SU-DHL-6 (cell line): ENCODE results near the gene APOB.

Source experiments
- H2AFZ ChIP-seq: fragments of 200-600 bp; sonication (generic); 2 replicates; pipeline ENCODE4 v1.6.1; 2014; ENCODE audit warnings: low read depth, mild to moderate bottlenecking, moderate library complexity, mixed read lengths, antibody characterized with exemption, low read length; ENCODE audit not compliant: severe bottlenecking
- H3F3A ChIP-seq: fragments of 200-600 bp; shearing (Covaris generic); 2 replicates; pipeline ENCODE4 v1.6.0; 2016; ENCODE audit warnings: antibody characterized with exemption, mild to moderate bottlenecking; ENCODE audit not compliant: insufficient read depth
- H3K27ac ChIP-seq: fragments of 200-600 bp; sonication (generic); 2 replicates; pipeline ENCODE4 v1.5.1; 2016; ENCODE audit warnings: low read depth, mild to moderate bottlenecking, low read length, moderate library complexity, mixed read lengths
- H3K27me3 ChIP-seq: fragments of 200-600 bp; sonication (generic), shearing (Covaris generic); 2 replicates; pipeline ENCODE4 v1.6.0; 2014; ENCODE audit warnings: mild to moderate bottlenecking, low read length
- H3K36me3 ChIP-seq: fragments of 200-600 bp; sonication (generic); 2 replicates; pipeline ENCODE4 v1.6.1; 2014; ENCODE audit warnings: mild to moderate bottlenecking, low read length, mixed read lengths
- H3K4me2 ChIP-seq: fragments of 300-600, 200-600 bp; shearing (Covaris generic), sonication (generic); 2 replicates; pipeline ENCODE4 v1.6.0; 2014; ENCODE audit warnings: low read length, low read depth, mild to moderate bottlenecking; ENCODE audit not compliant: poor library complexity, severe bottlenecking
- H3K4me3 ChIP-seq: fragments of 200-600 bp; sonication (generic); 2 replicates; pipeline ENCODE4 v1.5.1; 2014; ENCODE audit warnings: antibody characterized with exemption, low read length, mild to moderate bottlenecking, mixed read lengths; ENCODE audit not compliant: insufficient read depth, poor library complexity, severe bottlenecking
- H3K79me2 ChIP-seq: fragments of 200-600 bp; sonication (generic); 2 replicates; pipeline ENCODE4 v1.6.1; 2014; ENCODE audit warnings: mild to moderate bottlenecking, low read length, moderate library complexity; ENCODE audit not compliant: insufficient read depth
- H3K9ac ChIP-seq: fragments of 200-600 bp; sonication (generic); 2 replicates; pipeline ENCODE4 v1.7.0; 2014; ENCODE audit warnings: mild to moderate bottlenecking, low read length
- H3K9me2 ChIP-seq: fragments of 200-600 bp; sonication (generic); replicated peaks from 2 replicates; pipeline ENCODE4 v1.6.1; 2014; ENCODE audit warnings: low read length; ENCODE audit not compliant: insufficient read depth
- H3K9me3 ChIP-seq: fragments of 200-600 bp; sonication (generic); 2 replicates; pipeline ENCODE4 v1.6.1; 2014; ENCODE audit warnings: low read length, mixed read lengths; ENCODE audit not compliant: insufficient read depth
- H4K20me1 ChIP-seq: fragments of 200-600 bp; sonication (generic); 2 replicates; pipeline ENCODE4 v1.6.1; 2014; ENCODE audit warnings: low read depth, mild to moderate bottlenecking, antibody characterized with exemption, low read length, moderate library complexity, mixed read lengths
- EZH2phosphoT487 ChIP-seq: fragments of 200-600 bp; sonication (generic), shearing (Covaris generic); conservative IDR thresholded peaks from 2 replicates; pipeline ENCODE4 v1.6.1; 2018; ENCODE audit warnings: mild to moderate bottlenecking, antibody characterized with exemption, low read length, moderate library complexity, mixed read lengths
- TF ChIP-seq, protein P1 (sequence below): fragments of 200-600 bp; sonication (generic); IDR thresholded peaks from one replicate; pipeline ENCODE4 v1.5.1; 2017; ENCODE audit warnings: antibody characterized with exemption, mild to moderate bottlenecking, low read length, moderate library complexity; ENCODE audit not compliant: insufficient read depth, poor library complexity, severe bottlenecking

Gene APOB

DNA sequence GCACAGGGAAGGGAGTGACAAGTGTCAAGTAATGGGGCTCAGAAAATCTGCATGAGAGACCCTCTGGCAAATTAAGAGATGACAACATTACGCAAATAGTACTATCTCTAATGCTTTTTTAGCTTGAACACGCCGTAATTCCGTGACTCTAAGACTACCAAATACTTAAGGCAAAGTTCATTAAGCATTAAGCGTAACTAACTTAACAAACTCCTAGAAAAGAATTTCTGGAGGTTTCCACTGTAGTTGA lies 1.2 kb downstream of the APOB start:
- Histone ChIP-seq H4K20me1 (no peaks in the 10 kb centered on the region), H3K4me3 (no peak overlapping the region), H3F3A (no peaks in the 10 kb centered on the region), H3K27ac (no peak overlapping the region), H3K9me2 (no peaks in the 10 kb centered on the region), H3K9ac (no peak overlapping the region), H3K27me3 (no peaks in the 10 kb centered on the region), H3K9me3 (no peaks in the 10 kb centered on the region), H2AFZ (no peak overlapping the region), H3K79me2 (no peaks in the 10 kb centered on the region), H3K36me3 (no peaks in the 10 kb centered on the region), H3K4me2 (no peak overlapping the region)
- TF ChIP-seq, protein P1, sequence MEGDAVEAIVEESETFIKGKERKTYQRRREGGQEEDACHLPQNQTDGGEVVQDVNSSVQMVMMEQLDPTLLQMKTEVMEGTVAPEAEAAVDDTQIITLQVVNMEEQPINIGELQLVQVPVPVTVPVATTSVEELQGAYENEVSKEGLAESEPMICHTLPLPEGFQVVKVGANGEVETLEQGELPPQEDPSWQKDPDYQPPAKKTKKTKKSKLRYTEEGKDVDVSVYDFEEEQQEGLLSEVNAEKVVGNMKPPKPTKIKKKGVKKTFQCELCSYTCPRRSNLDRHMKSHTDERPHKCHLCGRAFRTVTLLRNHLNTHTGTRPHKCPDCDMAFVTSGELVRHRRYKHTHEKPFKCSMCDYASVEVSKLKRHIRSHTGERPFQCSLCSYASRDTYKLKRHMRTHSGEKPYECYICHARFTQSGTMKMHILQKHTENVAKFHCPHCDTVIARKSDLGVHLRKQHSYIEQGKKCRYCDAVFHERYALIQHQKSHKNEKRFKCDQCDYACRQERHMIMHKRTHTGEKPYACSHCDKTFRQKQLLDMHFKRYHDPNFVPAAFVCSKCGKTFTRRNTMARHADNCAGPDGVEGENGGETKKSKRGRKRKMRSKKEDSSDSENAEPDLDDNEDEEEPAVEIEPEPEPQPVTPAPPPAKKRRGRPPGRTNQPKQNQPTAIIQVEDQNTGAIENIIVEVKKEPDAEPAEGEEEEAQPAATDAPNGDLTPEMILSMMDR = no peak
- no peak for TF ChIP-seq EZH2phosphoT487

DNA sequence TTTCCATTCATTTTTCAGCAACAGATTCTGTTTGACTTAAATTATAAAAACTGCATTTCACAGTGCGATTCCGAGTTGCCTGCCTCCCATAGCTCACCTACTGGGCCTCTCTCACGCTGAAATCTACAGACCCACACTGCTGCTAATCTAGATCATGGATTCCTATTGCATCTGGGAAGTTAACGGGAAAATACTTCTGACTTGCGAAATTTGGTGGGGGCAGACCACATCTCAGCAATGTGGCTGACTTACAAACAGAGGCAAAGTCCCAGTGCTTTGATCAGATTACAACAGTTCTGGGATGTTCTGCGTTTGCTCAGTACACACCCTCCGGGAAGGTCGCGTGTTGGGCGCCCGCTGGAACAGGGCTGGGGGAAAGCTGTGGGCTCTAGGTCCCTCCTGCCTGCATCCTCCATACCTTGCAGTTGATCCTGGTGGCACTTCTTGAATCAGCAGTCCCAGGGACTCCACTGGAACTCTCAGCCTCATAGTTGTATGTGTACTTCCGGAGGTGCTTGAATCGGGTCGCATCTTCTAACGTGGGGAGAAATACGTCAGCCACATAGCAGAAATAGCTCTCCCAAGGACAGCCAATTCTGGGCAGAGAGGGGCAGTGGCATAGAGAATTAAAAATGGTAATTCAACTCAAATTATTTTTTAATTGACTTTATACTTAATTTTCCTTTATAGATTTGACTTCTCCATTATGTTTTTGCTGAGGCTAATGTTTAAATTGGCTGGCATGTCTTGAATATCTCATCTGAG lies 1.7 kb downstream of the APOB start:
- Histone ChIP-seq H3K27ac (no peak overlapping the region), H3K4me2 (no peak overlapping the region), H3K9me2 (no peaks in the 10 kb centered on the region), H3K9ac (no peak overlapping the region), H4K20me1 (no peaks in the 10 kb centered on the region), H3K27me3 (no peaks in the 10 kb centered on the region), H3K36me3 (no peaks in the 10 kb centered on the region), H3K4me3 (no peak overlapping the region), H3F3A (no peaks in the 10 kb centered on the region), H3K79me2 (no peaks in the 10 kb centered on the region), H3K9me3 (no peaks in the 10 kb centered on the region), H2AFZ (no peak overlapping the region)
- TF ChIP-seq, protein P1 = no peak
- TF ChIP-seq EZH2phosphoT487 = no peak

DNA sequence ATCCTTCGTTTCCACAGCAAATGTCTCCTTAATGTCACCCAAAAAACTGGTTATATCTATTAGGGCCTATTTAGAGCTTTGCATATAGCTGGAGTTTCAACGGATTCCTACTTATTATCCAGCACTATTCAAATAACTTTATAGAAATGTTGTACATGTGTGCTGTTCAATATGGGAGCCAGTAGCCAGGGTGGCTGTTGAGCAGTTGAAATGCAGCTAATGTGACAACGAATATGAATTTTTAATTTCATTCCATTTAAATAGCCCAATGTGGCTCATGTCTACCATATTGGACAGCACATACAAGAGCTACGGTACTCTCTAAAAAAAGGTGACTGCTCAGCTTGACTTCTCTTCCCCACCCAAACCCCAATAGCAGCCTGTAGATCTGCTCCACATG lies 2.4 kb downstream of the APOB start:
- H3K79me2 ChIP-seq = no peaks in the 10 kb centered on the region
- TF ChIP-seq, protein P1 = no peak
- TF ChIP-seq EZH2phosphoT487 = no peak
- H3K9me2 ChIP-seq = no peaks in the 10 kb centered on the region
- no peaks in the 10 kb centered on the region for H3K36me3 ChIP-seq
- H4K20me1 ChIP-seq = no peaks in the 10 kb centered on the region
- no peak overlapping the region for H3K4me3 ChIP-seq
- no peak overlapping the region for H3K9ac ChIP-seq
- H3K27ac ChIP-seq = no peak overlapping the region
- H3K9me3 ChIP-seq = no peaks in the 10 kb centered on the region
- no peak overlapping the region for H3K4me2 ChIP-seq
- H3K27me3 ChIP-seq = no peaks in the 10 kb centered on the region
- H2AFZ ChIP-seq = no peak overlapping the region
- H3F3A ChIP-seq = no peaks in the 10 kb centered on the region
